ENCODE measurements around the gene GINS1. TPM values are rescaled to one million over a fixed set of nuclear protein-coding genes. Genes with fewer than 3 reads are reported as not detected.

GINS1 gene
- total RNA-seq, 1 experiment from 2014 or later: 14.4 TPM

- Histone ChIP-seq H3K9ac (ENCODE audit: low read length) (no peak overlapping the region), H2AFZ (ENCODE audit: low read length) (no peak overlapping the region), H3K4me2 (ENCODE audit: low read depth, low read length, poor library complexity, severe bottlenecking) (no peak overlapping the region), H3K36me3 (ENCODE audit: insufficient read depth, low read length) (no peaks in the 10 kb centered on the region), H3K27ac (ENCODE audit: low read length) (no peak overlapping the region), H3K9me3 (ENCODE audit: low read length) (no peaks in the 10 kb centered on the region), H3K4me1 (ENCODE audit: low read length) (no peaks in the 10 kb centered on the region), H3K79me2 (ENCODE audit: low read length) (no peaks in the 10 kb centered on the region), H4K20me1 (ENCODE audit: insufficient read depth, low read depth, low read length) (no peaks in the 10 kb centered on the region), H3K9me2 (replicated peaks; ENCODE audit: insufficient read depth, low read length) (no peaks in the 10 kb centered on the region), H3K27me3 (ENCODE audit: low read length) (no peaks in the 10 kb centered on the region), H3K4me3 (ENCODE audit: low read length) (no peak overlapping the region)
- no peak for DNase-seq
These were observed 72.7 kb downstream of the GINS1 start for GRCh38 chr20:25480156-25480555.

GRCh38 chr20:25480797-25481196, 73.3 kb downstream of the GINS1 start:
- H3K9ac ChIP-seq (ENCODE audit: low read length): no peak overlapping the region
- no peaks in the 10 kb centered on the region for H3K36me3 ChIP-seq (ENCODE audit: insufficient read depth, low read length)
- H3K27ac ChIP-seq (ENCODE audit: low read length): no peak overlapping the region
- H2AFZ ChIP-seq (ENCODE audit: low read length): no peak overlapping the region
- no peaks in the 10 kb centered on the region for H3K9me2 ChIP-seq (replicated peaks; ENCODE audit: insufficient read depth, low read length)
- H3K27me3 ChIP-seq (ENCODE audit: low read length): no peaks in the 10 kb centered on the region
- no peak for DNase-seq
- no peak overlapping the region for H3K4me3 ChIP-seq (ENCODE audit: low read length)
- H3K9me3 ChIP-seq (ENCODE audit: low read length): no peaks in the 10 kb centered on the region
- H3K4me2 ChIP-seq (ENCODE audit: low read depth, low read length, poor library complexity, severe bottlenecking): no peak overlapping the region
- no peaks in the 10 kb centered on the region for H4K20me1 ChIP-seq (ENCODE audit: insufficient read depth, low read depth, low read length)
- H3K79me2 ChIP-seq (ENCODE audit: low read length): no peaks in the 10 kb centered on the region
- H3K4me1 ChIP-seq (ENCODE audit: low read length): no peaks in the 10 kb centered on the region

DNA sequence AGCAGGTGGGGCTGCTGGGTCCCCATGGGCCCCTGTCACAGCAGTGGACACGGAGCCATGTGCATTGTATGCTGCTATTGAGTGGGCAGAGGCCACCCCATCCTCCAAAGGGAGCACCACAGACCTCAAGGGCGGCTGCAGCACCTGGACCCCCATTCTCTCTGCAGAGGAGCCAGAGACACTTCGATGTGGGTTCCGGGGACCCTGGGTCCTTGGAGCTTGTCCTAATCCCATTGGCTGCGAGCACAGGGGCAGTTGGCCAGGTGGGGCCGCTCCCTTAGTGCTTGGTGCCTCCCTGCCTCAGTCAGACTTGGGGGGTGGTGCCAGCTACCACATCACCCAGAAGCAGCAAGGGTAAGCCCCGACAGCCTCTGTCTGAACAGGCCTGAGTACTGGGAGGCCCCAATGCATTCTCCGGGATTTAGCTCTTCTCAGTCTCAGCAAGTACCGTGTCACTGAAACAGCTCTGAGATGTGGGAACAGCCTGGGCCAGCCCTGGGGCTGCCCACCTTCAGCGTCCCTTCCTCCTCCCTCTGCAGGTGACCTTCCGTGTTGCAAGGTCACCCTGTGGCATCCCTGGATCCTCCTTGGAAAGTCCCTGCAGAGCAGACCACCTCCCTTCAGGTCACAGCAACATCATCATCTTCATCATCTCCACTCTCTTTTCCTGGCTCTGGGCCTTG, 73.9 kb downstream of the GINS1 start:
- H3K9ac ChIP-seq (ENCODE audit: low read length): no peak overlapping the region
- no peaks in the 10 kb centered on the region for H3K4me1 ChIP-seq (ENCODE audit: low read length)
- H3K9me3 ChIP-seq (ENCODE audit: low read length): no peaks in the 10 kb centered on the region
- no peak overlapping the region for H3K4me3 ChIP-seq (ENCODE audit: low read length)
- no peak overlapping the region for H2AFZ ChIP-seq (ENCODE audit: low read length)
- no peak overlapping the region for H3K27ac ChIP-seq (ENCODE audit: low read length)
- no peaks in the 10 kb centered on the region for H3K9me2 ChIP-seq (replicated peaks; ENCODE audit: insufficient read depth, low read length)
- no peaks in the 10 kb centered on the region for H3K27me3 ChIP-seq (ENCODE audit: low read length)
- H3K79me2 ChIP-seq (ENCODE audit: low read length): no peaks in the 10 kb centered on the region
- no peaks in the 10 kb centered on the region for H3K36me3 ChIP-seq (ENCODE audit: insufficient read depth, low read length)
- no peak overlapping the region for H3K4me2 ChIP-seq (ENCODE audit: low read depth, low read length, poor library complexity, severe bottlenecking)
- no peak for DNase-seq
- no peaks in the 10 kb centered on the region for H4K20me1 ChIP-seq (ENCODE audit: insufficient read depth, low read depth, low read length)

- no peaks in the 10 kb centered on the region for H4K20me1 ChIP-seq (ENCODE audit: insufficient read depth, low read depth, low read length)
- no peaks in the 10 kb centered on the region for H3K9me3 ChIP-seq (ENCODE audit: low read length)
- no peaks in the 10 kb centered on the region for H3K79me2 ChIP-seq (ENCODE audit: low read length)
- no peak overlapping the region for H3K27ac ChIP-seq (ENCODE audit: low read length)
- H3K36me3 ChIP-seq (ENCODE audit: insufficient read depth, low read length): no peaks in the 10 kb centered on the region
- no peak overlapping the region for H3K4me3 ChIP-seq (ENCODE audit: low read length)
- no peak overlapping the region for H3K9ac ChIP-seq (ENCODE audit: low read length)
- no peak for DNase-seq
- H3K27me3 ChIP-seq (ENCODE audit: low read length): no peaks in the 10 kb centered on the region
- no peaks in the 10 kb centered on the region for H3K4me1 ChIP-seq (ENCODE audit: low read length)
- no peak overlapping the region for H2AFZ ChIP-seq (ENCODE audit: low read length)
- H3K4me2 ChIP-seq (ENCODE audit: low read depth, low read length, poor library complexity, severe bottlenecking): no peak overlapping the region
- no peaks in the 10 kb centered on the region for H3K9me2 ChIP-seq (replicated peaks; ENCODE audit: insufficient read depth, low read length)
These were observed 74.4 kb downstream of the GINS1 start for GRCh38 chr20:25481918-25482253.

- no peaks in the 10 kb centered on the region for H3K36me3 ChIP-seq (ENCODE audit: insufficient read depth, low read length)
- no peak overlapping the region for H3K9ac ChIP-seq (ENCODE audit: low read length)
- H3K27me3 ChIP-seq (ENCODE audit: low read length): no peaks in the 10 kb centered on the region
- no peak for DNase-seq
- no peaks in the 10 kb centered on the region for H3K4me1 ChIP-seq (ENCODE audit: low read length)
- no peak overlapping the region for H3K27ac ChIP-seq (ENCODE audit: low read length)
- no peaks in the 10 kb centered on the region for H3K9me3 ChIP-seq (ENCODE audit: low read length)
- no peak overlapping the region for H3K4me2 ChIP-seq (ENCODE audit: low read depth, low read length, poor library complexity, severe bottlenecking)
- no peaks in the 10 kb centered on the region for H3K79me2 ChIP-seq (ENCODE audit: low read length)
- no peak overlapping the region for H3K4me3 ChIP-seq (ENCODE audit: low read length)
- no peaks in the 10 kb centered on the region for H4K20me1 ChIP-seq (ENCODE audit: insufficient read depth, low read depth, low read length)
- no peak overlapping the region for H2AFZ ChIP-seq (ENCODE audit: low read length)
- no peaks in the 10 kb centered on the region for H3K9me2 ChIP-seq (replicated peaks; ENCODE audit: insufficient read depth, low read length)
These were observed 76.1 kb downstream of the GINS1 start for GRCh38 chr20:25483431-25484132.

GRCh38 chr20:25484224-25484846, 76.9 kb downstream of the GINS1 start:
- Histone ChIP-seq H3K9ac (ENCODE audit: low read length) (no peak overlapping the region), H3K4me1 (ENCODE audit: low read length) (no peaks in the 10 kb centered on the region), H3K4me3 (ENCODE audit: low read length) (no peak overlapping the region)

DNA sequence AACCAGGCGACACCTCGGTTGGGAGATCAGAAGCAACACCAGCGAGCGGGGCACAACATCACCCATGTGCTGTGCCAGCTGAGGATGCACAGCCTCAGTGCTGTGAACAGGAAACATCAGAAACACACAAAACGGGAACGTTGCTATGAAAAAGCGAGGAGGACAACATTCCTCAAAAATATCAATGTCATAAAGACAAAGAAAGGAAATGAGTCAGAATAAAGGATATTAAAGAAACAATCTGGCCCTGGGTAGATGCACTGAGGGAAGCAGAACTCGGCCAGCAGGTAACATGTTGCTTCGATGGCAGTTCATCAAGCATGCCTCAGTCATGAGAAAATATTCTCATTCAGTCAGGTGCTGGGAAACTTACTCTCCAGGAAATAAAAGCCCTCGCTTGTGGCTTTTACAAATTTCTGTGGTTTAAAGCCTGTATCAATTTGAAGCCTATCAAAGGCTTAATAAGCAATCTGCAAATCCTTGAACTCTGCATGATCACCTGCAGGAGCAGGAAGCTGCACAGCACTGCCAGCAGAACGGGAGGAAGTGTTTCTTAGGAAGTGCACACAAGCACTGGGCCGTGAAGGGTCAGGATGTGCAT, 77.5 kb downstream of the GINS1 start:
- H3K9ac ChIP-seq (ENCODE audit: low read length): no peak overlapping the region
- no peak overlapping the region for H2AFZ ChIP-seq (ENCODE audit: low read length)
- no peak overlapping the region for H3K4me3 ChIP-seq (ENCODE audit: low read length)
- no peaks in the 10 kb centered on the region for H3K36me3 ChIP-seq (ENCODE audit: insufficient read depth, low read length)
- H4K20me1 ChIP-seq (ENCODE audit: insufficient read depth, low read depth, low read length): no peaks in the 10 kb centered on the region
- H3K9me2 ChIP-seq (replicated peaks; ENCODE audit: insufficient read depth, low read length): no peaks in the 10 kb centered on the region
- H3K4me1 ChIP-seq (ENCODE audit: low read length): no peaks in the 10 kb centered on the region
- H3K27ac ChIP-seq (ENCODE audit: low read length): no peak overlapping the region
- H3K9me3 ChIP-seq (ENCODE audit: low read length): no peaks in the 10 kb centered on the region
- DNase-seq: no peak
- no peaks in the 10 kb centered on the region for H3K27me3 ChIP-seq (ENCODE audit: low read length)
- no peak overlapping the region for H3K4me2 ChIP-seq (ENCODE audit: low read depth, low read length, poor library complexity, severe bottlenecking)
- H3K79me2 ChIP-seq (ENCODE audit: low read length): no peaks in the 10 kb centered on the region

More at GRCh38 chr20:25484224-25484846, 76.9 kb downstream of the GINS1 start:
- Histone ChIP-seq H3K27ac (ENCODE audit: low read length) (no peak overlapping the region), H3K9me2 (replicated peaks; ENCODE audit: insufficient read depth, low read length) (no peaks in the 10 kb centered on the region), H4K20me1 (ENCODE audit: insufficient read depth, low read depth, low read length) (no peaks in the 10 kb centered on the region), H2AFZ (ENCODE audit: low read length) (no peak overlapping the region), H3K27me3 (ENCODE audit: low read length) (no peaks in the 10 kb centered on the region), H3K36me3 (ENCODE audit: insufficient read depth, low read length) (no peaks in the 10 kb centered on the region), H3K9me3 (ENCODE audit: low read length) (no peaks in the 10 kb centered on the region), H3K4me2 (ENCODE audit: low read depth, low read length, poor library complexity, severe bottlenecking) (no peak overlapping the region), H3K79me2 (ENCODE audit: low read length) (no peaks in the 10 kb centered on the region)
- DNase-seq: no peak

DNA sequence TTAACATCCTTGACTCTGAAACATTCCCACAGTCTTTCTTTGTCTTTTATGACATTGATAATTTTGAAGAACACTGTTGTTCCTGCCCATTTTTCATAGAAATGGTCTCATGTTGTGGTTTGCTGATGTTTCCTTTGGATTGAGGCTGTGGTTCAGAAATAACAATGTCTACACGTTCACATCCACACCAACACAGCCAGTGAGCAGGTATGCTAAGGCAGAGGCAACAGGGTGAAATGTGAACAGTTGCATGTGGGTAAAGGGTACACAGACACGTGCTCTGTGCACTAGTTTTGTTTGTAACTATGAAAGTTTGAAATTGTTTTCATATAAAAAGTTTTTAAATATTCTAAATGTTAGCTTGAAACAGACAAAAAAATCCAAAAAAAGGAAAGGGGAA, 78.4 kb downstream of the GINS1 start:
- Histone ChIP-seq H3K9me3 (ENCODE audit: low read length) (no peaks in the 10 kb centered on the region), H3K36me3 (ENCODE audit: insufficient read depth, low read length) (no peaks in the 10 kb centered on the region), H3K4me3 (ENCODE audit: low read length) (no peak overlapping the region), H2AFZ (ENCODE audit: low read length) (no peak overlapping the region), H3K27me3 (ENCODE audit: low read length) (no peaks in the 10 kb centered on the region), H3K79me2 (ENCODE audit: low read length) (no peaks in the 10 kb centered on the region), H3K4me1 (ENCODE audit: low read length) (no peaks in the 10 kb centered on the region), H3K9ac (ENCODE audit: low read length) (no peak overlapping the region), H4K20me1 (ENCODE audit: insufficient read depth, low read depth, low read length) (no peaks in the 10 kb centered on the region), H3K27ac (ENCODE audit: low read length) (no peak overlapping the region), H3K4me2 (ENCODE audit: low read depth, low read length, poor library complexity, severe bottlenecking) (no peak overlapping the region), H3K9me2 (replicated peaks; ENCODE audit: insufficient read depth, low read length) (no peaks in the 10 kb centered on the region)
- DNase-seq: no peak

Data from Karpas-422 (cell line).